ENCODE data around the gene GNPTAB. TPM values are rescaled to one million over a fixed set of nuclear protein-coding genes. Genes with fewer than 3 reads are reported as not detected.
"Not testable (repeated sequence)": the region's sequence is repeated elsewhere in the genome, so short reads cannot be mapped to it uniquely, and the experiment has no call there.

The GNPTAB gene
- total RNA-seq, 2 donors from 2014 or later: 15.5 to 27.2 TPM

- intact Hi-C loops (cut with DNase I): no loop called here
- TF ChIP-seq POLR2A (IDR thresholded peaks at IDR 0.05): no peak
- TF ChIP-seq CTCF (IDR thresholded peaks at IDR 0.05): no peak
- H3K9me3 ChIP-seq: no peaks in the 10 kb centered on the region
- DNase-seq: no peak
- H3K4me3 ChIP-seq: no peak overlapping the region
- ATAC-seq: no peak
- no peaks in the 10 kb centered on the region for H3K36me3 ChIP-seq (replicated peaks in 1 of 2; ENCODE audit: insufficient read depth in 1 of 2, low read depth in 2 of 2)
- no peaks in the 10 kb centered on the region for H3K27me3 ChIP-seq
- WGBS, 2 donors: 87 to 89% methylated on average over 5 of the region's 5 CpGs
- H3K4me1 ChIP-seq: peaks cover 4% of the 10 kb centered on the region
- no peak overlapping the region for H3K27ac ChIP-seq
These were observed 89.8 kb downstream of the GNPTAB start for GRCh38 chr12:101740980-101741379.

GRCh38 chr12:101740566-101740965, 90.2 kb downstream of the GNPTAB start:
- H3K27me3 ChIP-seq: no peaks in the 10 kb centered on the region
- WGBS, 2 donors: 84 to 95% methylated on average over 5 of the region's 5 CpGs
- H3K36me3 ChIP-seq (replicated peaks in 1 of 2; ENCODE audit: insufficient read depth in 1 of 2, low read depth in 2 of 2): no peaks in the 10 kb centered on the region
- no peak overlapping the region for H3K4me3 ChIP-seq
- H3K4me1 ChIP-seq: peaks cover under 1% of the 10 kb centered on the region
- TF ChIP-seq CTCF (IDR thresholded peaks at IDR 0.05) (no peak), POLR2A (IDR thresholded peaks at IDR 0.05) (no peak)
- H3K27ac ChIP-seq: no peak overlapping the region
- H3K9me3 ChIP-seq: no peaks in the 10 kb centered on the region
- intact Hi-C loops (cut with DNase I): no loop called here
- ATAC-seq (no peak), DNase-seq (no peak)

- H3K4me3 ChIP-seq: no peak within 1 kb of the TSS
- H3K4me1 ChIP-seq: no peaks in the 10 kb centered on the region
- ATAC-seq: no peak
- WGBS, 2 donors: 97% methylated on average over 40 to 56 of the region's 57 CpGs
- no peak within 1 kb of the TSS for H3K27ac ChIP-seq
- no peak for DNase-seq
- no peaks in the 10 kb centered on the region for H3K27me3 ChIP-seq
- no peaks in the 10 kb centered on the region for H3K36me3 ChIP-seq (replicated peaks in 1 of 2; ENCODE audit: insufficient read depth in 1 of 2, low read depth in 2 of 2)
- intact Hi-C loops (cut with DNase I): no loop called here
- no peak for TF ChIP-seq CTCF (IDR thresholded peaks at IDR 0.05)
- no peak for TF ChIP-seq POLR2A (IDR thresholded peaks at IDR 0.05)
- H3K9me3 ChIP-seq: no peaks in the 10 kb centered on the region
These were observed 91.7 kb downstream of the GNPTAB start, which contains the start of gene SYCP3 for GRCh38 chr12:101738920-101739665. Gene SYCP3, minus strand, starts transcription at chr12:101739462. Its CDS starts 1,527 bp downstream, at chr12:101737935.

- peaks cover 5% of the 10 kb centered on the region for H3K4me1 ChIP-seq
- DNase-seq (no peak), ATAC-seq (no peak)
- no peaks in the 10 kb centered on the region for H3K27me3 ChIP-seq
- TF ChIP-seq POLR2A (IDR thresholded peaks at IDR 0.05): no peak
- TF ChIP-seq CTCF (IDR thresholded peaks at IDR 0.05): no peak
- WGBS, 2 donors: 88 to 95% methylated on average over 6 of the region's 6 CpGs
- intact Hi-C loops (cut with DNase I): no loop called here
- no peaks in the 10 kb centered on the region for H3K36me3 ChIP-seq (replicated peaks in 1 of 2; ENCODE audit: insufficient read depth in 1 of 2, low read depth in 2 of 2)
- H3K27ac ChIP-seq: no peak overlapping the region
- no peak overlapping the region for H3K4me3 ChIP-seq
- H3K9me3 ChIP-seq: no peaks in the 10 kb centered on the region
These were observed 93.3 kb downstream of the GNPTAB start for GRCh38 chr12:101737476-101737875.

- DNase-seq; H3K9me3 ChIP-seq; ATAC-seq; H3K27me3 ChIP-seq; H3K27ac ChIP-seq; intact Hi-C loops (cut with DNase I); H3K4me3 ChIP-seq; H3K36me3 ChIP-seq (replicated peaks in 1 of 2; ENCODE audit: insufficient read depth in 1 of 2, low read depth in 2 of 2); H3K4me1 ChIP-seq: not testable (repeated sequence)
- WGBS, 2 donors: 91 to 94% methylated on average over 5 of the region's 5 CpGs
These were observed 96.3 kb downstream of the GNPTAB start for GRCh38 chr12:101734482-101734881.
